Body of pancreas (tissue), 4 donors: ENCODE data around the gene NANOS1. TPM values are rescaled to one million over a fixed set of nuclear protein-coding genes. Genes with fewer than 3 reads are reported as not detected.

ENCODE experiments used
- ATAC-seq: fragments of 150-250 bp; one replicate; pipeline ENCODE4 v1.9.1; 2016
- DNase-seq, 4 donors: peaks; one replicate each; pipeline ENCODE4 v3.0.0-alpha.2; 2019
- H3K27ac ChIP-seq, 4 donors: fragments of 200-600 bp; sonication (generic); 1 replicate in 3 of 4; 2 replicates in 1 of 4; pipeline versions ENCODE4 v1.5.1 to v1.6.1; 2016 to 2019; ENCODE audit warnings: mild to moderate bottlenecking in 1 of 4, mixed read lengths in 1 of 4, moderate library complexity in 1 of 4
- H3K27me3 ChIP-seq, 2 donors: fragments of 200-600 bp; sonication (generic); one replicate each; pipeline ENCODE4 v1.6.0; 2016; ENCODE audit warnings: mild to moderate bottlenecking in 1 of 2
- H3K36me3 ChIP-seq, 2 donors: fragments of 200-600 bp; sonication (generic); replicated peaks in 1 of 2; 2 replicates each; pipeline ENCODE4 v1.5.1; 2016; ENCODE audit warnings: low read depth in 2 of 2; ENCODE audit not compliant: insufficient read depth in 1 of 2
- H3K4me1 ChIP-seq: fragments of 200-600 bp; sonication (generic); one replicate; pipeline ENCODE4 v1.6.0; 2016
- H3K4me3 ChIP-seq, 2 donors: fragments of 200-600 bp; sonication (generic); 1 replicate in 1 of 2; 2 replicates in 1 of 2; pipeline ENCODE4 v1.5.1; 2016 to 2019
- H3K9me3 ChIP-seq, 3 donors: fragments of 200-600 bp; sonication (generic); 1 replicate in 2 of 3; 2 replicates in 1 of 3; pipeline ENCODE4 v1.5.1; 2016
- CTCF ChIP-seq, 7 experiments: fragments of 450-650 bp in 4 of 7; fragments of 200-600 bp in 3 of 7; sonication (generic) in 3 of 7; IDR thresholded peaks; one replicate each; pipeline ENCODE4 v1.5.1; 2016 to 2019; ENCODE audit warnings: antibody characterized with exemption in 7 of 7
- POLR2A ChIP-seq, 3 donors: fragments of 450-650 bp; IDR thresholded peaks; one replicate each; pipeline ENCODE4 v1.6.1; 2016; ENCODE audit warnings: antibody characterized with exemption in 3 of 3, mild to moderate bottlenecking in 2 of 3
- WGBS, 2 donors: methylation state at CpG; one replicate each; pipeline ENCODE4 v1.1.5; 2017; 5-methylcytosine and 5-hydroxymethylcytosine counted together
- intact Hi-C: fragments of 100-400 bp; cut with DNase I; formaldehyde crosslinking; loops from one replicate; pipeline ENCODE4 v1.15.1; 2023
- total RNA-seq, 2 donors: library from RNA; depleted of rRNA; stranded (reverse); fragments of >200 nt; gene quantifications; one replicate each; pipeline ENCODE4 v1.1.0, GENCODE V29; 2016

NANOS1 gene
- total RNA-seq, 2 donors from 2014 or later: 4.4 to 9.9 TPM

GRCh38 chr10:119022846-119023552 is 6.5 kb upstream of the NANOS1 start:
- TF ChIP-seq CTCF (IDR thresholded peaks at IDR 0.05) (no peak), POLR2A (IDR thresholded peaks at IDR 0.05) (no peak)
- Histone ChIP-seq H3K9me3 (no peaks in the 10 kb centered on the region), H3K27me3 (no peaks in the 10 kb centered on the region), H3K4me3 (no peak overlapping the region), H3K27ac (no peak overlapping the region), H3K4me1 (peaks cover 27% of the 10 kb centered on the region), H3K36me3 (no peaks in the 10 kb centered on the region)
- ATAC-seq: no peak
- WGBS, 2 donors: 65 to 73% methylated on average over 8 of the region's 8 CpGs
- intact Hi-C loops: no loop called here
- DNase-seq: no peak

DNA sequence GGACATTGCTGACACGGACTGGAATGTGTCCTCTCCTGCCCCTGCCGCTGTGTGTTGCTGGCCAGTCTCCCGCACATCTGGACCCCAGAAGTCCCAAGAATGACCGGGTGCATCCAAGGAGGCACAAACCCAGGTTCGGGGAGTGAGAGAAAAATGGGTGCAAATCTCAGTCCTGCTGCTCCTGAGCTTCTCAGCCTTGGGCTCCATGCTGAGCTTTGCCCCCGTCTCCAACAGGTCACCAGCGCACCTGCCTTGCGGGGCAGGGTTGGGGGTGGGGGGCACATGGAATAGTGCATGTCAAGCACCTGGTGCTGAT is 6.0 kb upstream of the NANOS1 start:
- no peak for ATAC-seq

DNA sequence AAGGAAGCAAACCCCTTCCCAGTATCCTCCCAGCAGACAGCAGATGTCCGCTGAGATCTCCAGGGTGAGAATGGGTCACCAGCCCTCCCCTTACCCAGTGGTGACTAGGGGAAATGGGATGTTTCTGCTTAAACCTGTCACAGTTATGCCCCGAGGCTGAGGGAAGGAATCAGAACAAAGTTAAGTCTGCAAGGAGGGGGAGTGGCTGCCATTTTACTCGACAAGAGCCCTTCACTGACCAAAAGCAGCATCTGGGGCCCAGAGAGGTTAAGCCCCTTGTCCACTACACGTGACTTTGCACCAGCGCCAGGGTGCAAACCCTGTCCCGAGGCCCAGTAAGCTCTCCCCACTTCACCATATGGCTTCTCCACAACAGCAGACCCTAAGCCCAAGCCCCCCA is 4.6 kb upstream of the NANOS1 start:
- H3K27me3 ChIP-seq: no peaks in the 10 kb centered on the region
- intact Hi-C loops: no loop called here
- no peak for ATAC-seq
- H3K27ac ChIP-seq: peak overlapping the region; percentile 82 to 93 (median 86)
- DNase-seq: no peak
- no peaks in the 10 kb centered on the region for H3K36me3 ChIP-seq
- H3K4me1 ChIP-seq: peaks cover 34% of the 10 kb centered on the region
- TF ChIP-seq CTCF (IDR thresholded peaks at IDR 0.05): peak in 1 of 7 experiments; percentile 18
- no peak for TF ChIP-seq POLR2A (IDR thresholded peaks at IDR 0.05)
- WGBS, 2 donors: 63 to 80% methylated on average over 4 to 6 of the region's 6 CpGs
- no peaks in the 10 kb centered on the region for H3K9me3 ChIP-seq
- no peak overlapping the region for H3K4me3 ChIP-seq

More for the DNA sequence above, 6.0 kb upstream of the NANOS1 start:
- no peaks in the 10 kb centered on the region for H3K27me3 ChIP-seq
- no peaks in the 10 kb centered on the region for H3K36me3 ChIP-seq
- H3K4me1 ChIP-seq: peaks cover 27% of the 10 kb centered on the region
- H3K27ac ChIP-seq: no peak overlapping the region
- H3K9me3 ChIP-seq: no peaks in the 10 kb centered on the region
- no peak for DNase-seq
- 61 to 78% methylated on average over 5 to 7 of the region's 8 CpGs for WGBS, 2 donors
- intact Hi-C loops: no loop called here
- no peak overlapping the region for H3K4me3 ChIP-seq
- no peak for TF ChIP-seq CTCF (IDR thresholded peaks at IDR 0.05)
- no peak for TF ChIP-seq POLR2A (IDR thresholded peaks at IDR 0.05)

DNA sequence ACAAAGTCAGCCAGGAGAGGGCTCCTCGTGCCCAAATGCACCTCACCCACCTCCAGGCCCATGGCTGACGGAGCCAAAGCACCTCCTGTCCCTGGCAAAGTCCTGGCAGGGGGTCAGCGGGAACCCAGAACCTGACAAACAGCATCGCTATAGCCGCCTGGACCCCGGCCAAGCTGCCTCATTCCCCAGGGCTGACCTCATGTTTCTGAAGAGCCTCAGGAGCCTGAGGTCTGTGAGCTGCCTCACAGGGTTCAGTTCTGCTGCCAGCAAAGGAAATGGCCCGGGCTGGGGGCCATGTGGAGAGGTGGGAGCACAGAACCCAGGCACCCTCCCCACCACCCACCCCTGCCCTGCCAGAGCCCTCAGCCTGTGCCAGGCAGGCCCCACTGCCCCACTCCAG is 4.2 kb upstream of the NANOS1 start:
- Histone ChIP-seq H3K27me3 (no peaks in the 10 kb centered on the region), H3K4me3 (no peak overlapping the region), H3K4me1 (peaks cover 35% of the 10 kb centered on the region), H3K9me3 (no peaks in the 10 kb centered on the region), H3K36me3 (no peaks in the 10 kb centered on the region), H3K27ac (peak overlapping the region; percentile 82 to 93 (median 86))
- peak; percentile 69 for ATAC-seq
- intact Hi-C loops: no loop called here
- 40 to 53% methylated on average over 1 to 6 of the region's 7 CpGs for WGBS, 2 donors
- TF ChIP-seq POLR2A (IDR thresholded peaks at IDR 0.05): peak in 1 of 3 donors; percentile 51
- peak in 1 of 7 experiments; percentile 11 for TF ChIP-seq CTCF (IDR thresholded peaks at IDR 0.05)
- peak; percentile 85 to 94 (median 92) for DNase-seq

DNA sequence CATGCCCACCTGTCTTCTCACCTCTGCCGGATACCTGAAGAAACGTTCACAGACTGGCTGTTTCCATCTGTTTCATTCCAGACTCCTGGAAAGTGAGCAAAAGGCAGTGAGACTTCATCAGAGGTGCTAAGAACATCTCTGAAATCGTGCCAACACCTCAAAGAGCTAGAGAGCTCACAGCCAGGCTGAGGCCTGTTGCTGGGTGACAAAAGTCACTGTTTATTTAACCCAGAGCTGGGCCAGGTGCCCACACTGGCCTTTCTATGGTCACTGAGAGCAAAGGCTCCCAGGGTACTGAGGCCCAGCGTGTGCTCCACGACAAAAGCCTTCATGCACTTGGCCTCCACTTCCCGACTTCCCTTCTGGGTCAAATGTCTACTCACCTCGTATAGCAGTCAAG is 3.7 kb upstream of the NANOS1 start:
- peak; percentile 29 for ATAC-seq
- no peak for TF ChIP-seq CTCF (IDR thresholded peaks at IDR 0.05)
- 48 to 59% methylated on average over 7 of the region's 7 CpGs for WGBS, 2 donors
- Histone ChIP-seq H3K4me3 (no peak overlapping the region), H3K36me3 (no peaks in the 10 kb centered on the region), H3K27me3 (no peaks in the 10 kb centered on the region), H3K4me1 (peaks cover 40% of the 10 kb centered on the region), H3K9me3 (no peaks in the 10 kb centered on the region), H3K27ac (peak overlapping the region; percentile 82 to 93 (median 86))
- peak; percentile 41 to 73 (median 64) for DNase-seq
- intact Hi-C loops: no loop called here
